ENCODE measurements around the gene SFRP5. TPM values are rescaled to one million over a fixed set of nuclear protein-coding genes. Genes with fewer than 3 reads are reported as not detected.

Gene SFRP5
- total and polyA plus RNA-seq, 4 donors: 3.6 to 15.1 (median 6.5) TPM

GRCh38 chr10:97755718-97756117 lies 16.1 kb downstream of the SFRP5 start:
- Histone ChIP-seq H3K36me3 (ENCODE audit: control insufficient read depth in 4 of 4, insufficient read depth in 3 of 4, low read depth in 1 of 4, low read length in 3 of 4) (peaks cover 36 to 81% (median 62%) of the 10 kb centered on the region in 4 donors), H3K4me3 (ENCODE audit: low read depth in 1 of 3, low read length in 3 of 3) (no peak overlapping the region), H3K9me3 (ENCODE audit: control insufficient read depth in 4 of 4, low read length in 3 of 4) (no peaks in the 10 kb centered on the region), H3K27ac (ENCODE audit: low read depth in 1 of 2, low read length in 2 of 2) (no peak overlapping the region), H3K27me3 (ENCODE audit: control insufficient read depth in 4 of 4, insufficient read depth in 4 of 4, low read length in 3 of 4) (no peaks in the 10 kb centered on the region), H3K4me1 (ENCODE audit: control insufficient read depth in 4 of 4, insufficient read depth in 4 of 4, low read length in 3 of 4) (no peaks in the 10 kb centered on the region), H3K9ac (ENCODE audit: low read depth in 1 of 2, low read length in 2 of 2) (no peak overlapping the region)
- no peak for DNase-seq (ENCODE audit: low spot score)
- no peak for TF ChIP-seq JUND (IDR thresholded peaks at IDR 0.05)
- WGBS: 96% methylated on average over 6 of the region's 6 CpGs

GRCh38 chr10:97754726-97755125 lies 17.1 kb downstream of the SFRP5 start:
- no peak for DNase-seq (ENCODE audit: low spot score)
- 81% methylated on average over 4 of the region's 4 CpGs for WGBS
- no peaks in the 10 kb centered on the region for H3K4me1 ChIP-seq (ENCODE audit: control insufficient read depth in 4 of 4, insufficient read depth in 4 of 4, low read length in 3 of 4)
- no peak overlapping the region for H3K4me3 ChIP-seq (ENCODE audit: low read depth in 1 of 3, low read length in 3 of 3)
- H3K27me3 ChIP-seq (ENCODE audit: control insufficient read depth in 4 of 4, insufficient read depth in 4 of 4, low read length in 3 of 4): no peaks in the 10 kb centered on the region
- TF ChIP-seq JUND (IDR thresholded peaks at IDR 0.05): no peak
- no peak for TF ChIP-seq HNF4G (IDR thresholded peaks at IDR 0.05)
- TF ChIP-seq SP1 (IDR thresholded peaks at IDR 0.05): no peak
- TF ChIP-seq HNF4A (conservative IDR thresholded peaks at IDR 0.05): no peak
- TF ChIP-seq FOXA1 (IDR thresholded peaks at IDR 0.05): no peak
- TF ChIP-seq EGR1 (IDR thresholded peaks at IDR 0.05; ENCODE audit: low read depth in 2 of 2): no peak
- no peak for TF ChIP-seq NR2F2 (IDR thresholded peaks at IDR 0.05)
- TF ChIP-seq RXRA (IDR thresholded peaks at IDR 0.05): no peak
- TF ChIP-seq TAF1 (conservative IDR thresholded peaks at IDR 0.05): no peak
- TF ChIP-seq, protein P1, sequence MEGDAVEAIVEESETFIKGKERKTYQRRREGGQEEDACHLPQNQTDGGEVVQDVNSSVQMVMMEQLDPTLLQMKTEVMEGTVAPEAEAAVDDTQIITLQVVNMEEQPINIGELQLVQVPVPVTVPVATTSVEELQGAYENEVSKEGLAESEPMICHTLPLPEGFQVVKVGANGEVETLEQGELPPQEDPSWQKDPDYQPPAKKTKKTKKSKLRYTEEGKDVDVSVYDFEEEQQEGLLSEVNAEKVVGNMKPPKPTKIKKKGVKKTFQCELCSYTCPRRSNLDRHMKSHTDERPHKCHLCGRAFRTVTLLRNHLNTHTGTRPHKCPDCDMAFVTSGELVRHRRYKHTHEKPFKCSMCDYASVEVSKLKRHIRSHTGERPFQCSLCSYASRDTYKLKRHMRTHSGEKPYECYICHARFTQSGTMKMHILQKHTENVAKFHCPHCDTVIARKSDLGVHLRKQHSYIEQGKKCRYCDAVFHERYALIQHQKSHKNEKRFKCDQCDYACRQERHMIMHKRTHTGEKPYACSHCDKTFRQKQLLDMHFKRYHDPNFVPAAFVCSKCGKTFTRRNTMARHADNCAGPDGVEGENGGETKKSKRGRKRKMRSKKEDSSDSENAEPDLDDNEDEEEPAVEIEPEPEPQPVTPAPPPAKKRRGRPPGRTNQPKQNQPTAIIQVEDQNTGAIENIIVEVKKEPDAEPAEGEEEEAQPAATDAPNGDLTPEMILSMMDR (IDR thresholded peaks at IDR 0.05; ENCODE audit: low read depth, low read length, missing input control): no peak
- no peak for TF ChIP-seq ZBTB33 (IDR thresholded peaks at IDR 0.05)
- no peak for TF ChIP-seq REST (IDR thresholded peaks at IDR 0.05)
- peaks cover 31 to 84% (median 65%) of the 10 kb centered on the region in 4 donors for H3K36me3 ChIP-seq (ENCODE audit: control insufficient read depth in 4 of 4, insufficient read depth in 3 of 4, low read depth in 1 of 4, low read length in 3 of 4)
- H3K27ac ChIP-seq (ENCODE audit: low read depth in 1 of 2, low read length in 2 of 2): no peak overlapping the region
- no peaks in the 10 kb centered on the region for H3K9me3 ChIP-seq (ENCODE audit: control insufficient read depth in 4 of 4, low read length in 3 of 4)
- H3K9ac ChIP-seq (ENCODE audit: low read depth in 1 of 2, low read length in 2 of 2): no peak overlapping the region
